ENCODE data around the gene TMEM203.

Gene TMEM203

GRCh38 chr9:137174722-137175293 is 30.6 kb downstream of the TMEM203 start:
- no peak for DNase-seq (ENCODE audit: low read depth)
- H3K4me3 ChIP-seq (ENCODE audit: low read length), result no peak overlapping the region
- TF ChIP-seq CTCF (conservative IDR thresholded peaks at IDR 0.05; ENCODE audit: low read depth, low read length), result no peak

GRCh38 chr9:137173796-137174664 is 31.4 kb downstream of the TMEM203 start:
- no peak for DNase-seq (ENCODE audit: low read depth)
- H3K4me3 ChIP-seq (ENCODE audit: low read length), result no peak overlapping the region
- no peak for TF ChIP-seq CTCF (conservative IDR thresholded peaks at IDR 0.05; ENCODE audit: low read depth, low read length)

- no peak for DNase-seq (ENCODE audit: low read depth)
- H3K4me3 ChIP-seq (ENCODE audit: low read length), result no peak overlapping the region
- TF ChIP-seq CTCF (conservative IDR thresholded peaks at IDR 0.05; ENCODE audit: low read depth, low read length), result no peak
Observed at GRCh38 chr9:137172901-137173795, 32.3 kb downstream of the TMEM203 start.

- no peak overlapping the region for H3K4me3 ChIP-seq (ENCODE audit: low read length)
- no peak for TF ChIP-seq CTCF (conservative IDR thresholded peaks at IDR 0.05; ENCODE audit: low read depth, low read length)
- DNase-seq (ENCODE audit: low read depth), result no peak
Observed at GRCh38 chr9:137171149-137171900, 34.1 kb downstream of the TMEM203 start.

GRCh38 chr9:137170486-137171148 is 34.8 kb downstream of the TMEM203 start:
- H3K4me3 ChIP-seq (ENCODE audit: low read length), result no peak overlapping the region
- TF ChIP-seq CTCF (conservative IDR thresholded peaks at IDR 0.05; ENCODE audit: low read depth, low read length), result no peak

GRCh38 chr9:137169896-137170358 is 35.5 kb downstream of the TMEM203 start, which contains the start of gene LRRC26:
Gene LRRC26, minus strand, starts transcription at chr9:137170051. Its CDS starts 108 bp downstream, at chr9:137169943.
- no peak for TF ChIP-seq CTCF (conservative IDR thresholded peaks at IDR 0.05; ENCODE audit: low read depth, low read length)
- DNase-seq (ENCODE audit: low read depth), result no peak
- H3K4me3 ChIP-seq (ENCODE audit: low read length), result peak within 1 kb of the TSS; percentile 14

More at GRCh38 chr9:137170486-137171148, 34.8 kb downstream of the TMEM203 start:
- DNase-seq (ENCODE audit: low read depth), result no peak
